B cell (primary cell): Measurements from ENCODE around the gene CARNS1. TPM values are rescaled to one million over a fixed set of nuclear protein-coding genes. Genes with fewer than 3 reads are reported as not detected.

Source experiments
- ATAC-seq: fragments of 200-7000 bp; cut with Tn5 transposase; one replicate; pipeline ENCODE4 v1.10.0; 2021; ENCODE audit warnings: low read depth, mild to moderate bottlenecking, moderate number of reproducible peaks, moderate library complexity
- CTCF ChIA-PET: fragments of 350-600 bp; sonication (Branson Sonifier 250); formaldehyde crosslinking; loops from one replicate; lab custom pipeline; 2021; ENCODE audit warnings: antibody characterized with exemption, inconsistent platforms; lab: Charles Lee
- POLR2A ChIA-PET: fragments of 350-600 bp; sonication (Branson Sonifier 250); formaldehyde crosslinking; loops from one replicate; lab custom pipeline; 2021; ENCODE audit warnings: antibody characterized with exemption; lab: Charles Lee
- DNase-seq: peaks from one replicate; pipeline ENCODE4 v3.0.0; 2013
- H2AFZ ChIP-seq: 2 replicates; pipeline ENCODE4 v1.6.1; 2012; ENCODE audit warnings: mild to moderate bottlenecking, low read depth, low read length; ENCODE audit not compliant: insufficient read depth, poor library complexity, severe bottlenecking
- H3K27ac ChIP-seq, 2 donors: 1 replicate in 1 of 2; 2 replicates in 1 of 2; pipeline ENCODE4 v1.5.1; 2012 to 2013; ENCODE audit warnings: low read length in 2 of 2, mild to moderate bottlenecking in 2 of 2, moderate library complexity in 1 of 2
- H3K27me3 ChIP-seq, 4 experiments: fragments of 200-600 bp in 1 of 4; sonication (generic) in 1 of 4; replicated peaks in 1 of 4; 1 replicate in 2 of 4; 2 replicates in 2 of 4; pipeline versions ENCODE4 v1.6.1 to v1.7.0; 2013 to 2016; ENCODE audit warnings: low read length in 3 of 4, mild to moderate bottlenecking in 2 of 4, mixed read lengths in 1 of 4, moderate library complexity in 1 of 4; ENCODE audit not compliant: insufficient read depth in 4 of 4, control insufficient read depth in 3 of 4; ENCODE audit errors: control extremely low read depth in 1 of 4
- H3K36me3 ChIP-seq, 2 experiments: replicated peaks in 1 of 2; 1 replicate in 1 of 2; 2 replicates in 1 of 2; pipeline versions ENCODE4 v1.6.1 to v1.7.1; 2013; ENCODE audit warnings: low read length in 1 of 2; ENCODE audit not compliant: insufficient read depth in 2 of 2, control insufficient read depth in 1 of 2; ENCODE audit errors: control extremely low read depth in 1 of 2, extremely low read depth in 1 of 2
- H3K4me1 ChIP-seq, 2 donors: fragments of 200-600 bp in 1 of 2; sonication (generic) in 1 of 2; 1 replicate in 1 of 2; 2 replicates in 1 of 2; pipeline versions ENCODE4 v1.5.1 to v1.6.1; 2013 to 2017; ENCODE audit warnings: low read length in 2 of 2; ENCODE audit not compliant: control insufficient read depth in 2 of 2, insufficient read depth in 2 of 2
- H3K4me2 ChIP-seq: replicated peaks from 2 replicates; pipeline ENCODE3; 2012; ENCODE audit warnings: mild to moderate bottlenecking, low read depth, low read length; ENCODE audit not compliant: poor library complexity, severe bottlenecking
- H3K4me3 ChIP-seq, 5 experiments: fragments of 200-600 bp in 1 of 5; sonication (generic) in 1 of 5; 1 replicate in 3 of 5; 2 replicates in 2 of 5; pipeline versions ENCODE4 v1.5.1 to v1.7.0; 2011 to 2016; ENCODE audit warnings: low read length in 4 of 5, mild to moderate bottlenecking in 4 of 5, low read depth in 2 of 5, control low read depth in 1 of 5, moderate library complexity in 1 of 5; ENCODE audit not compliant: insufficient read depth in 1 of 5; ENCODE audit errors: control extremely low read depth in 1 of 5, extremely low read depth in 1 of 5
- H3K79me2 ChIP-seq: fragments of 200-600 bp; sonication (generic); one replicate; pipeline ENCODE4 v1.6.0; 2016; ENCODE audit warnings: low read length; ENCODE audit not compliant: control insufficient read depth, insufficient read depth
- H3K9ac ChIP-seq: fragments of 200-600 bp; sonication (generic); 2 replicates; pipeline ENCODE4 v1.6.1; 2017; ENCODE audit warnings: mild to moderate bottlenecking, low read length, moderate library complexity
- H3K9me3 ChIP-seq, 3 donors: one replicate each; pipeline versions ENCODE4 v1.6.1 to v1.7.1; 2013; ENCODE audit warnings: low read length in 2 of 3; ENCODE audit not compliant: control insufficient read depth in 2 of 3, insufficient read depth in 1 of 3; ENCODE audit errors: control extremely low read depth in 1 of 3
- H4K20me1 ChIP-seq: 2 replicates; pipeline ENCODE4 v1.6.0; 2012; ENCODE audit warnings: mild to moderate bottlenecking, low read length; ENCODE audit not compliant: insufficient read depth, control insufficient read depth, poor library complexity, severe bottlenecking
- H3K27ac Mint-ChIP-seq: one replicate; pipeline ENCODE4 v1.8.0; 2021; ENCODE audit warnings: mixed read lengths
- H3K27me3 Mint-ChIP-seq: one replicate; pipeline ENCODE4 v1.8.0; 2021; ENCODE audit warnings: mixed read lengths
- H3K4me1 Mint-ChIP-seq: one replicate; pipeline ENCODE4 v1.8.0; 2021; ENCODE audit warnings: mixed read lengths
- H3K4me3 Mint-ChIP-seq: one replicate; pipeline ENCODE4 v1.8.0; 2021; ENCODE audit warnings: mixed read lengths
- H3K9me3 Mint-ChIP-seq: one replicate; pipeline ENCODE4 v1.8.0; 2022; ENCODE audit warnings: mixed read lengths; ENCODE audit not compliant: insufficient read depth
- EZH2 ChIP-seq: IDR thresholded peaks from 2 replicates; pipeline ENCODE4 v1.6.1; 2012; ENCODE audit warnings: borderline replicate concordance, low read depth, mild to moderate bottlenecking, moderate library complexity, low read length; ENCODE audit not compliant: insufficient read depth, poor library complexity, severe bottlenecking
- WGBS: methylation state at CpG from one replicate; pipeline ENCODE4 v1.1.5; 2013; ENCODE audit warnings: missing lambda C conversion rate; ENCODE audit not compliant: insufficient coverage; 5-methylcytosine and 5-hydroxymethylcytosine counted together
- intact Hi-C: fragments of 100-400 bp; cut with micrococcal nuclease; formaldehyde crosslinking; loops from one replicate; pipeline ENCODE4 v1.10.0; 2022
- polyA plus RNA-seq: library from polyadenylated mRNA; depleted of rRNA; stranded (reverse); fragments of >200 nt; gene quantifications from 2 replicates; pipeline ENCODE4 v1.2.3, GENCODE V29; 2012
- total RNA-seq, 2 donors: library from RNA; stranded (reverse); fragments of 120-200 nt in 1 of 2; gene quantifications; 1 replicate in 1 of 2; 2 replicates in 1 of 2; pipeline versions ENCODE4 v1.2.3 to v1.2.4, GENCODE V29; 2013 to 2022
- TF ChIP-seq, protein P1 (sequence below): fragments of 200-600 bp; IDR thresholded peaks from one replicate; pipeline ENCODE4 v1.8.0; 2022; ENCODE audit warnings: antibody characterized with exemption, mild to moderate bottlenecking

The CARNS1 gene
- total and polyA plus RNA-seq, 2 donors (not counting 1 experiment from before 2014, with no cell fraction given) = 24.1 to 41.1 TPM

DNA sequence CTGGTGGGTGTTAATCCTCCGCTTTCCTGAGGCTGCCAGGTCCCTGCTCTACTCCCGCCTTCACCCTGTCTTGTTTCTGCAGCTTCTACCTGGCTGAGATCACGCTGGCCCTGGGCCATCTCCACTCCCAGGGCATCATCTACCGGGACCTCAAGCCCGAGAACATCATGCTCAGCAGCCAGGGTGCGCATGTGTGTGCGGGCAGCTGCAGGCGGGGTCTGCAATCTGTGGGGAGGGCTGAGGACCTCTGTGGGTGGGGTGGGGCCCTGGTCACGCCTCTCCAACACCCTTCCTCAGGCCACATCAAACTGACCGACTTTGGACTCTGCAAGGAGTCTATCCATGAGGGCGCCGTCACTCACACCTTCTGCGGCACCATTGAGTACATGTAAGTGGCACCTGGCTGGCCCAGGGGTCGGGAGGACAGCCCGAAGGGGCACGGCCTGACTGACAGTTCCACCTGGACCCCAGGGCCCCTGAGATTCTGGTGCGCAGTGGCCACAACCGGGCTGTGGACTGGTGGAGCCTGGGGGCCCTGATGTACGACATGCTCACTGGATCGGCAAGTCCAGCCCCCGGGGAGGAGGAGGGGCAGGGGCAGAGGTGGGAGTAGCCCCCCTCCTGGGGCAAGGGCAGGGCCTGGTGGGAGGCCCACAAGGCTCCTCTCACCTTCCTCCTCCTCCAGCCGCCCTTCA lies 17.3 kb downstream of the CARNS1 start:
- H3K79me2 ChIP-seq = peaks cover 87% of the 10 kb centered on the region

More for the DNA sequence above, 17.3 kb downstream of the CARNS1 start:
- peaks cover 0 to 3% (median 0%) of the 10 kb centered on the region in 3 donors for H3K9me3 ChIP-seq
- no peak overlapping the region for H3K9ac ChIP-seq
- no peaks in the 10 kb centered on the region for H3K27me3 Mint-ChIP-seq
- TF ChIP-seq, protein P1, sequence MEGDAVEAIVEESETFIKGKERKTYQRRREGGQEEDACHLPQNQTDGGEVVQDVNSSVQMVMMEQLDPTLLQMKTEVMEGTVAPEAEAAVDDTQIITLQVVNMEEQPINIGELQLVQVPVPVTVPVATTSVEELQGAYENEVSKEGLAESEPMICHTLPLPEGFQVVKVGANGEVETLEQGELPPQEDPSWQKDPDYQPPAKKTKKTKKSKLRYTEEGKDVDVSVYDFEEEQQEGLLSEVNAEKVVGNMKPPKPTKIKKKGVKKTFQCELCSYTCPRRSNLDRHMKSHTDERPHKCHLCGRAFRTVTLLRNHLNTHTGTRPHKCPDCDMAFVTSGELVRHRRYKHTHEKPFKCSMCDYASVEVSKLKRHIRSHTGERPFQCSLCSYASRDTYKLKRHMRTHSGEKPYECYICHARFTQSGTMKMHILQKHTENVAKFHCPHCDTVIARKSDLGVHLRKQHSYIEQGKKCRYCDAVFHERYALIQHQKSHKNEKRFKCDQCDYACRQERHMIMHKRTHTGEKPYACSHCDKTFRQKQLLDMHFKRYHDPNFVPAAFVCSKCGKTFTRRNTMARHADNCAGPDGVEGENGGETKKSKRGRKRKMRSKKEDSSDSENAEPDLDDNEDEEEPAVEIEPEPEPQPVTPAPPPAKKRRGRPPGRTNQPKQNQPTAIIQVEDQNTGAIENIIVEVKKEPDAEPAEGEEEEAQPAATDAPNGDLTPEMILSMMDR = no peak
- TF ChIP-seq EZH2 = no peak
- ATAC-seq (no peak), DNase-seq (no peak)
- ChIA-PET CTCF (interaction anchor here (1.3 to 4.4 kb wide), 3 partner anchors 14 to 35 kb away, joined by 3 to 17 read pairs (median 6); partner anchors contain the start of gene PPP1CA), POLR2A (interaction anchor here (0.7 to 9.5 kb wide), 10 partner anchors 8 to 80 kb away, joined by 3 to 215 read pairs (median 30); partner anchors contain the start of genes AIP, PITPNM1, POLD4 and PPP1CA)
- H4K20me1 ChIP-seq = peaks cover 89% of the 10 kb centered on the region
- 85% methylated on average over 16 of the region's 22 CpGs for WGBS
- H3K27me3 ChIP-seq = no peaks in the 10 kb centered on the region
- no peak overlapping the region for H3K4me3 ChIP-seq
- no peak overlapping the region for H2AFZ ChIP-seq
- no peak overlapping the region for H3K4me3 Mint-ChIP-seq
- no peaks in the 10 kb centered on the region for H3K9me3 Mint-ChIP-seq
- peak overlapping the region in 1 of 2 donors; percentile 29 for H3K27ac ChIP-seq
- intact Hi-C loops = no loop called here
- peak overlapping the region; percentile 32 for H3K4me2 ChIP-seq
- H3K36me3 ChIP-seq = peaks cover 0 to 56% of the 10 kb centered on the region in 2 experiments
- peaks cover 38 to 74% of the 10 kb centered on the region in 2 donors for H3K4me1 ChIP-seq
- peaks cover 74% of the 10 kb centered on the region for H3K4me1 Mint-ChIP-seq
- peak overlapping the region; percentile 83 for H3K27ac Mint-ChIP-seq
